Measurements from ENCODE around the gene GAS2.

- TF ChIP-seq CTCF (IDR thresholded peaks at IDR 0.05; ENCODE audit: low read length) (no peak), EZH2 (optimal IDR thresholded peaks at IDR 0.05; ENCODE audit: low read depth, low read length) (no peak)
Measured at GRCh38 chr11:22851477-22851876, 185.1 kb downstream of the GAS2 start.
